ENCODE data around the gene SMIM1. TPM values are rescaled to one million over a fixed set of nuclear protein-coding genes. Genes with fewer than 3 reads are reported as not detected.

SMIM1 gene
- total and polyA plus RNA-seq, 5 donors from 2014 or later = 0.62 to 1.2 (median 0.81) TPM

- no peak for ATAC-seq (ENCODE audit: low read depth in 2 of 2)
- H3K36me3 ChIP-seq (ENCODE audit: control insufficient read depth, insufficient read depth, low read length) = no peaks in the 10 kb centered on the region
- no peak overlapping the region for H3K4me3 ChIP-seq (ENCODE audit: low read depth, low read length)
- H3K4me1 ChIP-seq (ENCODE audit: control insufficient read depth, insufficient read depth, low read length, poor library complexity, severe bottlenecking) = no peaks in the 10 kb centered on the region
- H3K27ac Mint-ChIP-seq = no peak overlapping the region
- H3K4me3 Mint-ChIP-seq = no peak overlapping the region
- H3K9me3 Mint-ChIP-seq = peaks cover 0 to 1% (median 0%) of the 10 kb centered on the region in 7 donors
- no peaks in the 10 kb centered on the region for H3K4me1 Mint-ChIP-seq
- DNase-seq = no peak
- H3K27me3 ChIP-seq (ENCODE audit: control insufficient read depth, insufficient read depth, low read length) = no peaks in the 10 kb centered on the region
- H3K27me3 Mint-ChIP-seq = no peaks in the 10 kb centered on the region
- no peaks in the 10 kb centered on the region for H3K9me3 ChIP-seq (ENCODE audit: control insufficient read depth in 2 of 2, low read length in 2 of 2)
- no peak overlapping the region for H3K27ac ChIP-seq (ENCODE audit: insufficient read depth, low read length, poor library complexity, severe bottlenecking)
- no peaks in the 10 kb centered on the region for H3K36me3 Mint-ChIP-seq
Measured at GRCh38 chr1:3729594-3730542, 42.7 kb upstream of the SMIM1 start.

GRCh38 chr1:3730543-3731247, 41.9 kb upstream of the SMIM1 start:
- Histone ChIP-seq H3K27me3 (ENCODE audit: control insufficient read depth, insufficient read depth, low read length) (no peaks in the 10 kb centered on the region), H3K9me3 (ENCODE audit: control insufficient read depth in 2 of 2, low read length in 2 of 2) (no peaks in the 10 kb centered on the region), H3K27ac (ENCODE audit: insufficient read depth, low read length, poor library complexity, severe bottlenecking) (no peak overlapping the region), H3K4me3 (ENCODE audit: low read depth, low read length) (no peak overlapping the region), H3K36me3 (ENCODE audit: control insufficient read depth, insufficient read depth, low read length) (no peaks in the 10 kb centered on the region), H3K4me1 (ENCODE audit: control insufficient read depth, insufficient read depth, low read length, poor library complexity, severe bottlenecking) (no peaks in the 10 kb centered on the region)
- ATAC-seq (ENCODE audit: low read depth in 2 of 2) (no peak), DNase-seq (no peak)
- H3K36me3 Mint-ChIP-seq = no peaks in the 10 kb centered on the region
- no peaks in the 10 kb centered on the region for H3K27me3 Mint-ChIP-seq
- no peaks in the 10 kb centered on the region for H3K4me1 Mint-ChIP-seq
- H3K27ac Mint-ChIP-seq = no peak overlapping the region
- no peak overlapping the region for H3K4me3 Mint-ChIP-seq
- peaks cover 0 to 1% (median 0%) of the 10 kb centered on the region in 7 donors for H3K9me3 Mint-ChIP-seq

- no peak overlapping the region for H3K27ac ChIP-seq (ENCODE audit: insufficient read depth, low read length, poor library complexity, severe bottlenecking)
- ATAC-seq (ENCODE audit: low read depth in 2 of 2) (no peak), DNase-seq (no peak)
- H3K27me3 Mint-ChIP-seq = no peaks in the 10 kb centered on the region
- H3K9me3 ChIP-seq (ENCODE audit: control insufficient read depth in 2 of 2, low read length in 2 of 2) = no peaks in the 10 kb centered on the region
- H3K4me1 ChIP-seq (ENCODE audit: control insufficient read depth, insufficient read depth, low read length, poor library complexity, severe bottlenecking) = no peaks in the 10 kb centered on the region
- peaks cover 5% of the 10 kb centered on the region for H3K36me3 ChIP-seq (ENCODE audit: control insufficient read depth, insufficient read depth, low read length)
- peaks cover 0 to 1% (median 0%) of the 10 kb centered on the region in 7 donors for H3K9me3 Mint-ChIP-seq
- H3K4me1 Mint-ChIP-seq = no peaks in the 10 kb centered on the region
- H3K4me3 Mint-ChIP-seq = no peak overlapping the region
- H3K4me3 ChIP-seq (ENCODE audit: low read depth, low read length) = no peak overlapping the region
- H3K27ac Mint-ChIP-seq = no peak overlapping the region
- H3K27me3 ChIP-seq (ENCODE audit: control insufficient read depth, insufficient read depth, low read length) = no peaks in the 10 kb centered on the region
- peaks cover under 1% of the 10 kb centered on the region for H3K36me3 Mint-ChIP-seq
Measured at GRCh38 chr1:3731583-3732433, 40.7 kb upstream of the SMIM1 start.

GRCh38 chr1:3732434-3733093, 40.0 kb upstream of the SMIM1 start:
- peaks cover 0 to 1% (median 0%) of the 10 kb centered on the region in 7 donors for H3K9me3 Mint-ChIP-seq
- no peaks in the 10 kb centered on the region for H3K27me3 Mint-ChIP-seq
- H3K4me3 ChIP-seq (ENCODE audit: low read depth, low read length) = no peak overlapping the region
- no peaks in the 10 kb centered on the region for H3K9me3 ChIP-seq (ENCODE audit: control insufficient read depth in 2 of 2, low read length in 2 of 2)
- ATAC-seq (ENCODE audit: low read depth in 2 of 2) (no peak), DNase-seq (no peak)
- no peaks in the 10 kb centered on the region for H3K4me1 ChIP-seq (ENCODE audit: control insufficient read depth, insufficient read depth, low read length, poor library complexity, severe bottlenecking)
- no peak overlapping the region for H3K27ac ChIP-seq (ENCODE audit: insufficient read depth, low read length, poor library complexity, severe bottlenecking)
- peaks cover 6% of the 10 kb centered on the region for H3K36me3 Mint-ChIP-seq
- no peak overlapping the region for H3K27ac Mint-ChIP-seq
- H3K36me3 ChIP-seq (ENCODE audit: control insufficient read depth, insufficient read depth, low read length) = peaks cover 9% of the 10 kb centered on the region
- H3K4me3 Mint-ChIP-seq = no peak overlapping the region
- H3K27me3 ChIP-seq (ENCODE audit: control insufficient read depth, insufficient read depth, low read length) = no peaks in the 10 kb centered on the region
- H3K4me1 Mint-ChIP-seq = no peaks in the 10 kb centered on the region

- Mint-ChIP-seq H3K4me3 (no peak overlapping the region), H3K27ac (no peak overlapping the region), H3K9me3 (peaks cover 0 to 1% (median 0%) of the 10 kb centered on the region in 7 donors), H3K27me3 (no peaks in the 10 kb centered on the region), H3K4me1 (no peaks in the 10 kb centered on the region), H3K36me3 (peaks cover 10% of the 10 kb centered on the region)
- Histone ChIP-seq H3K9me3 (ENCODE audit: control insufficient read depth in 2 of 2, low read length in 2 of 2) (no peaks in the 10 kb centered on the region), H3K36me3 (ENCODE audit: control insufficient read depth, insufficient read depth, low read length) (peaks cover 14% of the 10 kb centered on the region), H3K27me3 (ENCODE audit: control insufficient read depth, insufficient read depth, low read length) (no peaks in the 10 kb centered on the region), H3K27ac (ENCODE audit: insufficient read depth, low read length, poor library complexity, severe bottlenecking) (no peak overlapping the region), H3K4me3 (ENCODE audit: low read depth, low read length) (no peak overlapping the region), H3K4me1 (ENCODE audit: control insufficient read depth, insufficient read depth, low read length, poor library complexity, severe bottlenecking) (no peaks in the 10 kb centered on the region)
- ATAC-seq (ENCODE audit: low read depth in 2 of 2) (no peak), DNase-seq (no peak)
Measured at GRCh38 chr1:3733094-3733882, 39.3 kb upstream of the SMIM1 start.

- no peaks in the 10 kb centered on the region for H3K9me3 Mint-ChIP-seq
- H3K27ac Mint-ChIP-seq = peak overlapping the region in 1 of 3 donors; percentile 14
- Histone ChIP-seq H3K4me3 (ENCODE audit: low read depth, low read length) (no peak overlapping the region), H3K9me3 (ENCODE audit: control insufficient read depth in 2 of 2, low read length in 2 of 2) (no peaks in the 10 kb centered on the region), H3K27me3 (ENCODE audit: control insufficient read depth, insufficient read depth, low read length) (no peaks in the 10 kb centered on the region), H3K4me1 (ENCODE audit: control insufficient read depth, insufficient read depth, low read length, poor library complexity, severe bottlenecking) (no peaks in the 10 kb centered on the region), H3K27ac (ENCODE audit: insufficient read depth, low read length, poor library complexity, severe bottlenecking) (no peak overlapping the region), H3K36me3 (ENCODE audit: control insufficient read depth, insufficient read depth, low read length) (peaks cover 20% of the 10 kb centered on the region)
- H3K36me3 Mint-ChIP-seq = peaks cover 11% of the 10 kb centered on the region
- ATAC-seq (ENCODE audit: low read depth in 2 of 2) (no peak), DNase-seq (no peak)
- no peak overlapping the region for H3K4me3 Mint-ChIP-seq
- H3K4me1 Mint-ChIP-seq = no peaks in the 10 kb centered on the region
- H3K27me3 Mint-ChIP-seq = no peaks in the 10 kb centered on the region
Measured at GRCh38 chr1:3733883-3734589, 38.5 kb upstream of the SMIM1 start.

Measured in CD4-positive, CD25-positive, alpha-beta regulatory T cell (primary cell).